HepG2 (cell line): Measurements from ENCODE around the gene HIPK3. TPM values are rescaled to one million over a fixed set of nuclear protein-coding genes. Genes with fewer than 3 reads are reported as not detected.

ENCODE experiments used
- ARID2 ChIP-seq: sonication (generic); formaldehyde crosslinking; IDR thresholded peaks from 2 replicates; pipeline ENCODE4 v1.8.1; 2022; ENCODE audit warnings: mild to moderate bottlenecking, missing genetic modification reagents, borderline replicate concordance
- ATM ChIP-seq: fragments of 450-650 bp; IDR thresholded peaks from 2 replicates; pipeline ENCODE4 v1.7.1; 2017; ENCODE audit warnings: mild to moderate bottlenecking, borderline replicate concordance
- GMEB1 ChIP-seq: sonication (generic); formaldehyde crosslinking; IDR thresholded peaks from 2 replicates; pipeline ENCODE4 v1.5.1; 2020; ENCODE audit warnings: missing genetic modification reagents, mild to moderate bottlenecking, borderline replicate concordance
- GTF3A ChIP-seq: sonication (generic); formaldehyde crosslinking; conservative IDR thresholded peaks from 2 replicates; pipeline ENCODE4 v1.4.0; 2020; ENCODE audit warnings: mild to moderate bottlenecking, missing genetic modification reagents
- HDAC6 ChIP-seq: fragments of 200-600 bp; sonication (generic); IDR thresholded peaks from 2 replicates; pipeline ENCODE4 v1.7.0; 2017; ENCODE audit warnings: mild to moderate bottlenecking, antibody characterized with exemption, low read length, low read depth
- HIVEP1 ChIP-seq: sonication (generic); formaldehyde crosslinking; IDR thresholded peaks from 2 replicates; pipeline ENCODE4 v1.4.0; 2020; ENCODE audit warnings: mild to moderate bottlenecking, missing genetic modification reagents
- KDM3A ChIP-seq: IDR thresholded peaks from 2 replicates; pipeline ENCODE4 v1.6.1; 2018; ENCODE audit warnings: low read depth, missing compliant biosample characterization
- LCORL ChIP-seq, 2 experiments: fragments of 450-650 bp in 1 of 2; sonication (generic) in 1 of 2; formaldehyde crosslinking in 1 of 2; IDR thresholded peaks; 2 replicates each; pipeline versions ENCODE4 v1.5.0 to v1.6.1; 2017 to 2020; ENCODE audit warnings: antibody characterized with exemption in 1 of 2, missing genetic modification reagents in 1 of 2
- MAX ChIP-seq: IDR thresholded peaks from 2 replicates; pipeline ENCODE4 v1.6.1; 2012; ENCODE audit warnings: inconsistent platforms
- MEIS1 ChIP-seq: sonication (generic); formaldehyde crosslinking; IDR thresholded peaks from 2 replicates; pipeline ENCODE4 v1.9.0; 2021; ENCODE audit warnings: mild to moderate bottlenecking, missing genetic modification reagents, moderate library complexity, borderline replicate concordance
- NBN ChIP-seq: fragments of 450-650 bp; conservative IDR thresholded peaks from 2 replicates; pipeline ENCODE4 v1.6.1; 2017
- SMAD9 ChIP-seq: sonication (generic); formaldehyde crosslinking; IDR thresholded peaks from 2 replicates; pipeline ENCODE4 v1.5.1; 2020; ENCODE audit warnings: mild to moderate bottlenecking, missing genetic modification reagents
- SNRNP70 ChIP-seq: fragments of 200-400 bp; formaldehyde crosslinking; IDR thresholded peaks from 2 replicates; pipeline ENCODE4 v1.6.1; 2017; ENCODE audit warnings: mild to moderate bottlenecking, low read depth, low read length, moderate library complexity
- ZBTB39 ChIP-seq: sonication (generic); formaldehyde crosslinking; IDR thresholded peaks from 2 replicates; pipeline ENCODE4 v1.5.0; 2020; ENCODE audit warnings: missing genetic modification reagents
- ZFY ChIP-seq: sonication (generic); formaldehyde crosslinking; IDR thresholded peaks from 2 replicates; pipeline ENCODE4 v1.4.0; 2020; ENCODE audit warnings: missing genetic modification reagents
- ZMYM3 ChIP-seq: sonication (generic); formaldehyde crosslinking; IDR thresholded peaks from 2 replicates; pipeline ENCODE4 v1.5.1; 2020; ENCODE audit warnings: mild to moderate bottlenecking, missing genetic modification reagents
- ZNF142 ChIP-seq: sonication (generic); formaldehyde crosslinking; IDR thresholded peaks from 2 replicates; pipeline ENCODE4 v1.4.0; 2020; ENCODE audit warnings: missing genetic modification reagents
- ZNF451 ChIP-seq: sonication (generic); formaldehyde crosslinking; IDR thresholded peaks from 2 replicates; pipeline ENCODE4 v1.5.0; 2020; ENCODE audit warnings: mild to moderate bottlenecking, missing genetic modification reagents
- ZNF605 ChIP-seq: sonication (generic); formaldehyde crosslinking; IDR thresholded peaks from 2 replicates; pipeline ENCODE4 v1.8.0; 2022; ENCODE audit warnings: mild to moderate bottlenecking, missing genetic modification reagents
- ZNF678 ChIP-seq: sonication (generic); formaldehyde crosslinking; IDR thresholded peaks from 2 replicates; pipeline ENCODE4 v1.4.0; 2020; ENCODE audit warnings: mild to moderate bottlenecking, missing genetic modification reagents
- polyA plus RNA-seq, 8 experiments: library from polyadenylated mRNA; depleted of rRNA in 3 of 8; stranded (reverse) in 7 of 8; unstranded in 1 of 8; fragments of >200 nt; fragmentation: Illumina TruSeq in 4 of 8; extraction: Trizol in 4 of 8; gene quantifications; 2 replicates each; pipeline versions ENCODE4 v1.2.1 to v1.2.3, GENCODE V29; 2011 to 2016; ENCODE audit warnings: low read depth in 4 of 8, missing spikeins in 1 of 8, mixed read lengths in 1 of 8; ENCODE audit not compliant: insufficient read depth in 1 of 8
- total RNA-seq, 5 experiments: library from RNA; depleted of rRNA; stranded (reverse); fragments of >200 nt; fragmentation: Illumina TruSeq; extraction: Trizol; gene quantifications; 2 replicates each; pipeline ENCODE4 v1.2.3, GENCODE V29; 2016; ENCODE audit warnings: low read depth in 1 of 5

HIPK3 gene
- total and polyA plus RNA-seq, 2 of the 13 experiments (the other 11 are each of a cell fraction or from before 2014, with no cell fraction given): 20.5 to 44.3 TPM

GRCh38 chr11:33257160-33257896, at the start of gene HIPK3 (continued):
- TF ChIP-seq ARID2 (CRISPR knock-in tag): peak; percentile 27; the same call in 1 of the 2 replicates
- TF ChIP-seq MEIS1 (CRISPR knock-in tag): no peak
- 0 out of 2 replicates have a peak, but pooled peaks have one; percentile 41 for TF ChIP-seq MAX
- TF ChIP-seq ZMYM3 (CRISPR knock-in tag): no peak
- TF ChIP-seq KDM3A (CRISPR knock-in tag): 0 out of 2 replicates have a peak, but pooled peaks have one; percentile 5
- no peak for TF ChIP-seq HDAC6
- no peak for TF ChIP-seq SNRNP70
- TF ChIP-seq LCORL (IDR thresholded peaks at IDR 0.05): no peak
- TF ChIP-seq LCORL (CRISPR knock-in tag; IDR thresholded peaks at IDR 0.05): no peak
- peak; percentile 90 for TF ChIP-seq ZFY
- no peak; the same call in 1 of the 2 replicates for TF ChIP-seq GMEB1 (CRISPR knock-in tag)
- peak; percentile 48; the same call in 1 of the 2 replicates for TF ChIP-seq ZNF605 (CRISPR knock-in tag)
- TF ChIP-seq ZBTB39 (CRISPR knock-in tag): 0 out of 2 replicates have a peak, but pooled peaks have one; percentile 36
- peak; percentile 59; the same call in 1 of the 2 replicates for TF ChIP-seq ZNF142 (CRISPR knock-in tag)
- peak; percentile 19; the same call in 1 of the 2 replicates for TF ChIP-seq ZNF451 (CRISPR knock-in tag)
- 0 out of 2 replicates have a peak, but pooled peaks have one; percentile 15 for TF ChIP-seq GTF3A
- no peak for TF ChIP-seq NBN
- TF ChIP-seq ZNF678 (CRISPR knock-in tag): no peak
- peak; percentile 56; the same call in 1 of the 2 replicates for TF ChIP-seq HIVEP1 (CRISPR knock-in tag)
- 0 out of 2 replicates have a peak, but pooled peaks have one; percentile 72 for TF ChIP-seq SMAD9 (CRISPR knock-in tag)
- no peak for TF ChIP-seq ATM
